HEK293 (cell line): ENCODE results near the gene NCAPG2.

Experiments
- CTCF ChIA-PET: fragments of 350-600 bp; formaldehyde crosslinking; extraction: SDS; loops from one replicate; lab custom pipeline; 2021; ENCODE audit warnings: antibody characterized with exemption; lab: Yijun Ruan, JAX
- POLR2A ChIA-PET: fragments of 300-600 bp; formaldehyde crosslinking; extraction: SDS; loops from one replicate; lab custom pipeline; 2020; ENCODE audit warnings: antibody characterized with exemption, inconsistent platforms; lab: Yijun Ruan, JAX
- H3K27ac ChIP-seq: fragments of 200-500 bp; sonication (Bioruptor generic); 2 replicates; pipeline ENCODE4 v1.5.1; 2014; ENCODE audit warnings: low read depth, low read length, control low read depth, inconsistent platforms; ENCODE audit errors: extremely low read depth
- H3K36me3 ChIP-seq, 2 experiments: fragments of 200-500 bp in 1 of 2; sonication (Bioruptor generic) in 1 of 2; 1 replicate in 1 of 2; 2 replicates in 1 of 2; pipeline ENCODE4 v1.5.1; 2014 to 2017; ENCODE audit warnings: inconsistent platforms in 2 of 2, low read length in 2 of 2; ENCODE audit not compliant: control insufficient read depth in 2 of 2, insufficient read depth in 1 of 2
- H3K4me1 ChIP-seq: fragments of 200-500 bp; sonication (Bioruptor generic); 2 replicates; pipeline ENCODE4 v1.5.1; 2014; ENCODE audit warnings: mild to moderate bottlenecking, low read length, inconsistent platforms; ENCODE audit not compliant: control insufficient read depth, insufficient read depth
- H3K4me3 ChIP-seq: 2 replicates; pipeline ENCODE4 v1.5.1; 2011; ENCODE audit warnings: low read depth, mild to moderate bottlenecking, control low read depth, low read length, moderate library complexity
- H3K9me3 ChIP-seq: fragments of 200-500 bp; sonication (Bioruptor generic); 2 replicates; pipeline ENCODE4 v1.5.1; 2014; ENCODE audit warnings: low read depth, low read length, inconsistent platforms; ENCODE audit not compliant: control insufficient read depth, insufficient read depth
- GLI2 ChIP-seq: fragments of 450-650 bp; formaldehyde crosslinking; IDR thresholded peaks from 2 replicates; pipeline ENCODE4; 2017; ENCODE audit warnings: missing biosample characterization, missing genetic modification characterization, low read depth, borderline replicate concordance
- OSR2 ChIP-seq: fragments of 450-650 bp; formaldehyde crosslinking; IDR thresholded peaks from 2 replicates; pipeline ENCODE4 v1.5.1; 2016; ENCODE audit warnings: missing biosample characterization, missing genetic modification characterization
- ZBTB17 ChIP-seq: fragments of 450-650 bp; formaldehyde crosslinking; IDR thresholded peaks from 2 replicates; pipeline ENCODE4 v1.5.1; 2016; ENCODE audit warnings: missing biosample characterization, missing genetic modification characterization
- ZNF132 ChIP-seq: fragments of 450-650 bp; formaldehyde crosslinking; IDR thresholded peaks from 2 replicates; pipeline ENCODE4 v1.5.1; 2017; ENCODE audit warnings: missing biosample characterization, missing genetic modification characterization, borderline replicate concordance
- ZNF16 ChIP-seq: fragments of 450-650 bp; formaldehyde crosslinking; IDR thresholded peaks from 2 replicates; pipeline ENCODE4 v1.5.1; 2016; ENCODE audit warnings: low read depth, missing biosample characterization, missing genetic modification characterization
- ZNF311 ChIP-seq: fragments of 450-650 bp; formaldehyde crosslinking; IDR thresholded peaks from 2 replicates; pipeline ENCODE4 v1.5.1; 2017; ENCODE audit warnings: missing biosample characterization, missing genetic modification characterization, borderline replicate concordance
- ZNF341 ChIP-seq: fragments of 450-650 bp; formaldehyde crosslinking; IDR thresholded peaks from 2 replicates; pipeline ENCODE4; 2016; ENCODE audit warnings: low read depth, missing biosample characterization, missing genetic modification characterization
- ZNF354C ChIP-seq: fragments of 450-650 bp; formaldehyde crosslinking; IDR thresholded peaks from 2 replicates; pipeline ENCODE4 v1.5.1; 2016; ENCODE audit warnings: missing biosample characterization, missing genetic modification characterization, low read depth, borderline replicate concordance
- ZNF544 ChIP-seq: fragments of 450-650 bp; formaldehyde crosslinking; IDR thresholded peaks from 2 replicates; pipeline ENCODE4 v1.5.0; 2017; ENCODE audit warnings: missing biosample characterization, missing genetic modification characterization
- ZNF548 ChIP-seq: fragments of 450-650 bp; formaldehyde crosslinking; IDR thresholded peaks from 2 replicates; pipeline ENCODE4 v1.5.1; 2016; ENCODE audit warnings: missing biosample characterization, missing genetic modification characterization
- ZNF558 ChIP-seq: fragments of 450-650 bp; formaldehyde crosslinking; IDR thresholded peaks from 2 replicates; pipeline ENCODE4 v1.5.1; 2016; ENCODE audit warnings: missing biosample characterization, missing genetic modification characterization
- ZNF561 ChIP-seq: fragments of 450-650 bp; IDR thresholded peaks from 2 replicates; pipeline ENCODE4 v1.5.1; 2018; ENCODE audit warnings: missing biosample characterization, missing genetic modification characterization, borderline replicate concordance
- ZNF707 ChIP-seq: fragments of 450-650 bp; formaldehyde crosslinking; IDR thresholded peaks from 2 replicates; pipeline ENCODE4 v1.5.1; 2016; ENCODE audit warnings: missing biosample characterization, missing genetic modification characterization
- ZSCAN16 ChIP-seq: fragments of 450-650 bp; formaldehyde crosslinking; IDR thresholded peaks from 2 replicates; pipeline ENCODE4 v1.5.1; 2016; ENCODE audit warnings: missing biosample characterization, missing genetic modification characterization
- ZSCAN23 ChIP-seq: fragments of 450-650 bp; formaldehyde crosslinking; IDR thresholded peaks from 2 replicates; pipeline ENCODE4 v1.5.1; 2016; ENCODE audit warnings: missing biosample characterization, missing genetic modification characterization
- TF ChIP-seq, protein P1 (sequence below): fragments of 450-650 bp; formaldehyde crosslinking; IDR thresholded peaks from 2 replicates; pipeline ENCODE4 v1.5.1; 2016; ENCODE audit warnings: missing biosample characterization, missing genetic modification characterization
- TF ChIP-seq, protein P2 (sequence below): IDR thresholded peaks from 2 replicates; pipeline ENCODE4 v1.6.1; 2011; ENCODE audit warnings: mild to moderate bottlenecking, low read depth, low read length, borderline replicate concordance
- TF ChIP-seq, protein P3 (sequence below): fragments of 450-650 bp; formaldehyde crosslinking; IDR thresholded peaks from 2 replicates; pipeline ENCODE4 v1.5.1; 2016; ENCODE audit warnings: missing biosample characterization, missing genetic modification characterization
- TF ChIP-seq, protein P4 (sequence below): fragments of 450-650 bp; formaldehyde crosslinking; IDR thresholded peaks from 2 replicates; pipeline ENCODE4 v1.5.1; 2016; ENCODE audit warnings: missing biosample characterization, missing genetic modification characterization

NCAPG2 gene

DNA sequence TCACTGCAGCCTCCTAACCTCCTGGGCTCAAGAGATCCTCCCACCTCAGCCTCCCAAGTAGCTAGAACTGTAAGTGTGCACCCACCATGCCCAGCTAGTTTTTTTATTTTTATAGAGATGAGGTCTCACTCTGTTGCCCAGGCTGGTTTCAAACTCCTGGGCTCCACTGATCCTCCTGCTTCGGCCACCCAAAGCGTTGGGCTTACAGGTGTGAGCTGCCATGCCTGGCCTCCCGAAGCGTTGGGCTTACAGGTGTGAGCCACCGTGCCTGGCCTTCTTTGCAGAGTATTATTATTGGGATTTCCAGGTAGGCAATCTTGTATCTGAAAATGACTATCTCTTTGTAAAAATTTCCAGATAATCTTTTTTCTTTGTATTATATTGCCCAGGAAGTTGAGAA is 23.1 kb upstream of the NCAPG2 start:
- Histone ChIP-seq H3K27ac (no peak overlapping the region), H3K4me3 (no peak overlapping the region), H3K9me3 (no peaks in the 10 kb centered on the region), H3K36me3 (peaks cover 0 to 10% of the 10 kb centered on the region in 2 experiments; a peak in 1 of 3 replicates), H3K4me1 (no peaks in the 10 kb centered on the region)
- ChIA-PET CTCF (no interaction called here), POLR2A (no interaction called here)
- TF ChIP-seq ZNF16 (tag by site-specific recombination) (no peak), ZSCAN23 (tag by site-specific recombination) (no peak), ZNF544 (tag by site-specific recombination) (no peak), ZNF707 (no peak), ZBTB17 (tag by site-specific recombination) (no peak), ZNF548 (no peak), OSR2 (tag by site-specific recombination) (no peak), ZNF311 (tag by site-specific recombination) (no peak), ZNF341 (no peak), ZNF561 (tag by site-specific recombination) (no peak), GLI2 (tag by site-specific recombination) (no peak), ZSCAN16 (tag by site-specific recombination) (no peak), ZNF558 (tag by site-specific recombination) (no peak), ZNF132 (tag by site-specific recombination) (no peak)
- TF ChIP-seq, protein P1, sequence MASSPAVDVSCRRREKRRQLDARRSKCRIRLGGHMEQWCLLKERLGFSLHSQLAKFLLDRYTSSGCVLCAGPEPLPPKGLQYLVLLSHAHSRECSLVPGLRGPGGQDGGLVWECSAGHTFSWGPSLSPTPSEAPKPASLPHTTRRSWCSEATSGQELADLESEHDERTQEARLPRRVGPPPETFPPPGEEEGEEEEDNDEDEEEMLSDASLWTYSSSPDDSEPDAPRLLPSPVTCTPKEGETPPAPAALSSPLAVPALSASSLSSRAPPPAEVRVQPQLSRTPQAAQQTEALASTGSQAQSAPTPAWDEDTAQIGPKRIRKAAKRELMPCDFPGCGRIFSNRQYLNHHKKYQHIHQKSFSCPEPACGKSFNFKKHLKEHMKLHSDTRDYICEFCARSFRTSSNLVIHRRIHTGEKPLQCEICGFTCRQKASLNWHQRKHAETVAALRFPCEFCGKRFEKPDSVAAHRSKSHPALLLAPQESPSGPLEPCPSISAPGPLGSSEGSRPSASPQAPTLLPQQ (tag by site-specific recombination), result no peak
- TF ChIP-seq, protein P2, sequence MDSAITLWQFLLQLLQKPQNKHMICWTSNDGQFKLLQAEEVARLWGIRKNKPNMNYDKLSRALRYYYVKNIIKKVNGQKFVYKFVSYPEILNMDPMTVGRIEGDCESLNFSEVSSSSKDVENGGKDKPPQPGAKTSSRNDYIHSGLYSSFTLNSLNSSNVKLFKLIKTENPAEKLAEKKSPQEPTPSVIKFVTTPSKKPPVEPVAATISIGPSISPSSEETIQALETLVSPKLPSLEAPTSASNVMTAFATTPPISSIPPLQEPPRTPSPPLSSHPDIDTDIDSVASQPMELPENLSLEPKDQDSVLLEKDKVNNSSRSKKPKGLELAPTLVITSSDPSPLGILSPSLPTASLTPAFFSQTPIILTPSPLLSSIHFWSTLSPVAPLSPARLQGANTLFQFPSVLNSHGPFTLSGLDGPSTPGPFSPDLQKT, result no peak
- TF ChIP-seq, protein P3, sequence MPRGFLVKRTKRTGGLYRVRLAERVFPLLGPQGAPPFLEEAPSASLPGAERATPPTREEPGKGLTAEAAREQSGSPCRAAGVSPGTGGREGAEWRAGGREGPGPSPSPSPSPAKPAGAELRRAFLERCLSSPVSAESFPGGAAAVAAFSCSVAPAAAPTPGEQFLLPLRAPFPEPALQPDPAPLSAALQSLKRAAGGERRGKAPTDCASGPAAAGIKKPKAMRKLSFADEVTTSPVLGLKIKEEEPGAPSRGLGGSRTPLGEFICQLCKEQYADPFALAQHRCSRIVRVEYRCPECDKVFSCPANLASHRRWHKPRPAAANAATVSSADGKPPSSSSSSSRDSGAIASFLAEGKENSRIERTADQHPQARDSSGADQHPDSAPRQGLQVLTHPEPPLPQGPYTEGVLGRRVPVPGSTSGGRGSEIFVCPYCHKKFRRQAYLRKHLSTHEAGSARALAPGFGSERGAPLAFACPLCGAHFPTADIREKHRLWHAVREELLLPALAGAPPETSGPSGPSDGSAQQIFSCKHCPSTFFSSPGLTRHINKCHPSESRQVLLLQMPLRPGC (tag by site-specific recombination), result no peak

DNA sequence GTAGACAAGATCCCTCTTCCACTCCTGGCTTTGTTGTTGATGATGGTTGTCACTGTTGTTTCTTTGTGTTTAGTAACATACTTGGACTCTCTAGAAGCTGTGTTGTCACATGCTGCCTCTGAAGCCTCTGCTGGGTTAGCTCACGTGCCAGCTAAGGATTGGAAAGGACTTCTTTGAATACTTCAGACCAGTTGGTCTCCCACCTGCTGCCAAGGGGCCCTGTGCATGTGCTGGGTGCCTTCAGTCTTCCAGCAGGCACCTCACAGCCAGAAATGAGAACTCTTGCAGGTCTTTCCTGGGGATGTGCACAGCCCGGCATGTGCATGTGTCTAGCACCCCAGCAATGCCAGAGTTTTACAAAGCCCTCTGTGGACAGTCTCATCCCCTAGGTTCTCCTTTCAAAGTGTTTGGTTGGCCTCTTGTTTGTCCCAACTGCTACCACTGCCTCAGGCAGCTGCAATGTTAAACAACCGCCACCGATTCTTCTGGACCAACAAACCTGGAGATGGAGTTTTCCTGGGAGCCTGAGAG is 21.7 kb upstream of the NCAPG2 start:
- H3K4me3 ChIP-seq, result no peak overlapping the region
- POLR2A ChIA-PET, result interaction anchor here (0.7 kb wide), 1 partner anchor 27 kb away, joined by 3 read pairs; no protein-coding TSS in a partner anchor
- CTCF ChIA-PET, result no interaction called here

More for the DNA sequence above, 21.7 kb upstream of the NCAPG2 start:
- Histone ChIP-seq H3K4me1 (no peaks in the 10 kb centered on the region), H3K27ac (no peak overlapping the region), H3K9me3 (no peaks in the 10 kb centered on the region)
- TF ChIP-seq, protein P4, sequence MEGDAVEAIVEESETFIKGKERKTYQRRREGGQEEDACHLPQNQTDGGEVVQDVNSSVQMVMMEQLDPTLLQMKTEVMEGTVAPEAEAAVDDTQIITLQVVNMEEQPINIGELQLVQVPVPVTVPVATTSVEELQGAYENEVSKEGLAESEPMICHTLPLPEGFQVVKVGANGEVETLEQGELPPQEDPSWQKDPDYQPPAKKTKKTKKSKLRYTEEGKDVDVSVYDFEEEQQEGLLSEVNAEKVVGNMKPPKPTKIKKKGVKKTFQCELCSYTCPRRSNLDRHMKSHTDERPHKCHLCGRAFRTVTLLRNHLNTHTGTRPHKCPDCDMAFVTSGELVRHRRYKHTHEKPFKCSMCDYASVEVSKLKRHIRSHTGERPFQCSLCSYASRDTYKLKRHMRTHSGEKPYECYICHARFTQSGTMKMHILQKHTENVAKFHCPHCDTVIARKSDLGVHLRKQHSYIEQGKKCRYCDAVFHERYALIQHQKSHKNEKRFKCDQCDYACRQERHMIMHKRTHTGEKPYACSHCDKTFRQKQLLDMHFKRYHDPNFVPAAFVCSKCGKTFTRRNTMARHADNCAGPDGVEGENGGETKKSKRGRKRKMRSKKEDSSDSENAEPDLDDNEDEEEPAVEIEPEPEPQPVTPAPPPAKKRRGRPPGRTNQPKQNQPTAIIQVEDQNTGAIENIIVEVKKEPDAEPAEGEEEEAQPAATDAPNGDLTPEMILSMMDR (tag by site-specific recombination), result no peak
- no peak for TF ChIP-seq ZNF354C (tag by site-specific recombination)
- TF ChIP-seq, all 188 proteins: peak for 0
- peaks cover 0 to 9% of the 10 kb centered on the region in 2 experiments; a peak in 1 of 3 replicates for H3K36me3 ChIP-seq
